Mononuclear cell (primary cell): ENCODE results near the gene LRRIQ4. TPM values are rescaled to one million over a fixed set of nuclear protein-coding genes. Genes with fewer than 3 reads are reported as not detected.

Experiments
- H3K27me3 ChIP-seq: 2 replicates; pipeline ENCODE4 v1.6.0; 2011; ENCODE audit warnings: low read length, control low read depth; ENCODE audit not compliant: insufficient read depth
- H3K4me1 ChIP-seq: 2 replicates; pipeline ENCODE4 v1.5.1; 2011; ENCODE audit warnings: mild to moderate bottlenecking, low read length, control low read depth; ENCODE audit not compliant: insufficient read depth
- H3K4me3 ChIP-seq: 2 replicates; pipeline ENCODE4 v1.5.1; 2011; ENCODE audit warnings: mild to moderate bottlenecking, low read length, moderate library complexity
- H3K9me3 ChIP-seq: 2 replicates; pipeline ENCODE4 v1.5.1; 2011; ENCODE audit warnings: low read depth, mild to moderate bottlenecking, control low read depth, low read length
- total RNA-seq: library from RNA; depleted of rRNA; stranded (reverse); fragments of >200 nt; gene quantifications from one replicate; pipeline ENCODE4 v1.2.3, GENCODE V29; 2012

Gene LRRIQ4
- total RNA-seq, 1 donor, result not detected

DNA sequence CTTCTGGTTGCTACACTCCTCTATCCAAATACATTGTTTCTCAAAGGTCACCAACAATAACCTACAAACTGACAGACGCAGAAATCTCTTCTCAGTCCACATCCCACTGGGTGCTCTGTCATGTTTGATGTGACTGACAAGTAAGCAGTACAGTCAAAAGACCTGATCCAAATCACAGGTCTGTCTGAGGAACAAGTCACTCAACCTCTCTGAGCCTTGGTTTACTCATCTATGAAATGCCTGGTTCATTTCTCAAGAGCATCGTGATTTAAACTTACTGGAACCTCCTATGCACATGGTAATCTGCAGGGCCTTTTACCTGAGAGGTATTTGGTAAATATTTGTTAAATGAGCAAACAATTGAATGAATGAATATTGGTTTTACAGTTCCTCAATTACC lies 51.6 kb downstream of the LRRIQ4 start:
- H3K4me1 ChIP-seq, result peaks cover 26% of the 10 kb centered on the region
- no peaks in the 10 kb centered on the region for H3K9me3 ChIP-seq
- H3K4me3 ChIP-seq, result no peak overlapping the region
- peaks cover 2% of the 10 kb centered on the region for H3K27me3 ChIP-seq

DNA sequence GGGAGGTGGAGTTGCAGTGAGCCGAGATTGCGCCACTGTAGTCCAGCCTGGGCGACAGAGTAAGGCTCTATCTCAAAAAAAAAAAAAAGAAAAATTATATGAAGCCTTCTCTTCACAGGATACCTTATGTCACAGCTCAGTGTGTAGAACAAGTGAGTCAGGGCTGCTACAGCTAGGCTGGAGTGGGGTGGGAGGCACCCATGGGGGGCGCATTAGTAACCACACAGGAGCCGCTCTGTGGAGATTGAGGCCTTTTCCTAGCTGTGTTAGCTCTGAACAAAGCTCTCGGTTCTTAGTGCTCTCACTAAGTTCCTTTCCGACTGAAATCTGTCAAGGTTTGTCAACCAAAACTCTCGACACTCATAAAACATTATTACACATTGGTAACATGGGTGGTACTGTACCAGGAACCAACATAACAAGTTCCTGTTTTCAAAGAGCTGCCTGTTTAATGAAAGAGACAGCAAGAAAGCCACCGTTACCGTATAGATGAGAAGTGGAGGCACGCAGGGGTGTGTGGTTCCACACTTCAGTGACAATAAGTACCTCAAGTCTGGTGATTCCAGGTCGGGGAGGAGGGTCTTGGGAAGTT lies 52.6 kb downstream of the LRRIQ4 start:
- Histone ChIP-seq H3K4me3 (no peak overlapping the region), H3K27me3 (peaks cover 2% of the 10 kb centered on the region), H3K4me1 (peaks cover 26% of the 10 kb centered on the region), H3K9me3 (no peaks in the 10 kb centered on the region)

DNA sequence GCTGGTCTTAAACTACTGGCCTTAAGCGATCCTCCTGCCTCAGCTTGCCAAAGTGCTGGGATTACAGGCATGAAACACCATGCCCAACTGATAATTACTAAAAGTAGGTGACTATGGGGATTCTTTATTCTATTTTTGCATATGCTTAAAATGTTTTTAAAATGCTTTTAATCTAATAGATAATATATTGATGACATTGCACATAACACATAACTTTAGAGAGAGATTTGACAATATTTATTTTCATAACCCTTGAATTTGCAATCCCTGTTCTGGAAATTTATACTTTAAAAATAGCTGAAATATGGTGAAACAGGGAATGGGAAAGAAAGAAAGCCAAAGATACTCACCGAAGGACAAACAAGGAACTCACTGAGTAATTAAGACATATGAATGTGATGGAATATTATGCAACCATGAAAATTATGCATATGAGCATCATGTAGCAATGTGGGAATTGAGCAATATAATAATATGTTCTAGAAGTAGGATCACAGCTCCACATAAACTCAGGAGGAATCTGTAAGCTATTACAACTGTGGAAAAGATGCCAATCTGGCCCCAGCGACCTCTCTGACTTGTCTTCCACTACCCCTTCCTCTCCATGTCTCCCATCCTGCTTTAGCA lies 55.0 kb downstream of the LRRIQ4 start:
- Histone ChIP-seq H3K27me3 (no peaks in the 10 kb centered on the region), H3K4me1 (peaks cover 37% of the 10 kb centered on the region), H3K9me3 (no peaks in the 10 kb centered on the region), H3K4me3 (no peak overlapping the region)

DNA sequence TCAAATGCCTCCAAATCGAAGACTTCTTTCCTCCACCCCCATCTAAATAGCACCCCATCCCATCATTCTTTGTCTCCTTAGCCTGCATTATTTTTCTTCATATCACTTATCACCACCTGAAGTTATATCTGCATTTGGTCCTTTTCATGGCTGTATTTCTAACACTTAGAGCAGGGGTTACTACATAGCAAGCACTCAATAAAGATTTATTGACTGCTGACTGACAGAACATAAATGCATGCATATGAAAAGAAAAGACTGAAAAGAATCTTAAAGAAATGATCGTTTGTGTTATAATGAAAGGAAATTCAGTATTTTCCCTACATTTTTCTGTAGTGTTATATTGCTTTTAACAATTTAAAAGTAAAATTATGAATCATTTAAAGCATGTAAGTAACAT lies 55.7 kb downstream of the LRRIQ4 start:
- Histone ChIP-seq H3K27me3 (no peaks in the 10 kb centered on the region), H3K4me1 (peaks cover 36% of the 10 kb centered on the region), H3K9me3 (no peaks in the 10 kb centered on the region), H3K4me3 (no peak overlapping the region)

DNA sequence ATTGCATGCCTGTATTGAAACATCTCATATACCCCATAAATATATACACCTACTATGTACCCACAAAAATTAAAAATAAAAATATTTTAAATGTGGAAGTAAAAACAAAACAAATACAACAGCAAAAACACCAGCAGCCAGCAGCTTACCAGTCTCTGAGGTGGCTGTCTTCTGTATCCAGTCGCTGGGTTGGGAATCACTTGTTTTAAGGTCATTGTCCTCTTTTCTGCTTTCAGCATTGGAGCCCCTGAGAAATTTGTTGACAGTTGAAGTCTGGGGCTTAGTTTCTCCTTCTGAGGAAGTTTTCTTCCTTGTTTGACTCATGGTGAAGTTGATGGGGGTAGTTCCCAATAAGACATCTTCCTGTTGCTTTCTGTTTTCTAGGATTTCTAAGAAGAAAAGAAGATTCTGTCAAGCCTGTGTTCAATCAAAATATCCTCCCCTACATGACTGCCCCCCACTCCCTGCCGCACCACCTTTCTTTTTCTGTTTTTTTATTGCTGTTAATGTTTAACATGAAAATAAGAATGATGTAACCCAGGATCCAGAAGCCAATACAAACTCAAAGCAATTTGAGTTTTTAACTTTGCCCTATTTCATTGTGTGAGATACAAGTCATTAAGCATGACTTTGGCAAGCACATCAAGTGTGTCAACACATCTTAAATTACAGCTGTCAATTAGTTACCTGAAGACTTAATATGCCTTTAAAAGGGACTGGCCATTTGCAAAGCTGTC lies 57.0 kb downstream of the LRRIQ4 start, which contains the start of gene LRRC31:
TSS of gene LRRC31 (minus strand) at position 452 of the 737 bp plus-strand sequence. CDS start at position 324, 128 bp downstream.
- H3K9me3 ChIP-seq, result no peaks in the 10 kb centered on the region
- peaks cover 26% of the 10 kb centered on the region for H3K4me1 ChIP-seq
- no peak within 1 kb of the TSS for H3K4me3 ChIP-seq
- no peaks in the 10 kb centered on the region for H3K27me3 ChIP-seq

DNA sequence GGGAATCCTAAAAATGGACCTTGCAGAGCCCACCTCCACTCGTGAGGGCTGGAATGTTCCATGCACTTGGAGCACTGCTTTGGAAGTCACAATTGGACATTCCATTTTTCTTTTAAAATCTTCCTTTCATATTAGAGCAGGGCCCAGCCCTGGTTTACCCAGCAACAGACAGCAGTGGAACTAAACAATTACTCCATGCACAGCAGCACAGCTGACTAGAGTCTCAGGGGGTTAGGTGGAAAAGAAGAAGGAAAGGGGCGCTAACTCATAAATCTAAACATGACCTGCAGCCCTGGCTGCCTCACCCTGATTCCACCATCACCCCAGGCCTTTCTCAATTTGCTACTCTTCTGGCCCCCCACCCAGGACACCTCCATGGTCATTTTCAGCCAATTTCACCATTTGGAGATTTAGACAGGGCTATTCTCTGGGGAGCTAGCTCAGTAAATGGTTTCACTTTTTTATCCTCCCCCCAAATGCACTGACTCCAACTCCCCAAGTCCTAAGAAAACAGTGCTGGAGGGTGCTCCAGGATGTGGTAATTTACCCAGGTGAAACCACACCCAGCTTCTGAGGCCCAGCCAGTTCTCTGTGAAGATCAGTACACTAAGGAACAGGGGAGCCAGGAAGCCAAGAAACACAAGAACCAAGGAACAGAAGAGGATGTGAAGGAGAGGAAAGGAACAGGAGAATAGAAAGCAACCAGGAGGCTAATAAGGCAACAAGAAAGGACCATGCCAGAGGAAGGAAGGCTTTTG lies 58.6 kb downstream of the LRRIQ4 start:
- Histone ChIP-seq H3K4me3 (no peak overlapping the region), H3K9me3 (no peaks in the 10 kb centered on the region), H3K4me1 (peaks cover 11% of the 10 kb centered on the region), H3K27me3 (no peaks in the 10 kb centered on the region)

DNA sequence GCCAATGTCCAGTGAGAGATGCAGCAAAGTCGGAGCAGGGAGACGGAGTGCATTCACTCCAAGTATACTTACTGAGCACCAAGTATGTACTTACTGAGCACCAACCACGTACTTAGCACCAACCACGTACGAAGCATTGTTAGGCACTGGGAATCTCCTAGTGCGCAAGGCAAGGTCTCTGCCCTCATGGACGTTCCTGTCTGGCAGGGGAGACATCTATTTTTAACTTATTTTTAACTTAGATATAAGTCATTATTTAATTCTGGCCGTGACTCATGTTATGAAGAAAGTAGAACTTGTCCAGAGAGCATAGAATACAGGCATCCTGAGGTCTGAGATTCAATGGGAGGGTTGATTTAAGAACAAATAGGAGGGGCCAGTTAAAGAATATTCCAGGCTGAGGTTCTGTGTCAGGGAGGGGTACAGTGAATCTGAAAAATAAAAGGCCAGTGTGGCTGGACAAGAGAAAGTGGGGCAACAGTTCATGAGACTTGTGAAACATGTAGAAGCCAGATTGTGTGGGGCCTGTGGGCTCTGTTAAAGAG lies 66.4 kb downstream of the LRRIQ4 start:
- Histone ChIP-seq H3K4me1 (no peaks in the 10 kb centered on the region), H3K27me3 (no peaks in the 10 kb centered on the region), H3K9me3 (no peaks in the 10 kb centered on the region), H3K4me3 (no peak overlapping the region)

DNA sequence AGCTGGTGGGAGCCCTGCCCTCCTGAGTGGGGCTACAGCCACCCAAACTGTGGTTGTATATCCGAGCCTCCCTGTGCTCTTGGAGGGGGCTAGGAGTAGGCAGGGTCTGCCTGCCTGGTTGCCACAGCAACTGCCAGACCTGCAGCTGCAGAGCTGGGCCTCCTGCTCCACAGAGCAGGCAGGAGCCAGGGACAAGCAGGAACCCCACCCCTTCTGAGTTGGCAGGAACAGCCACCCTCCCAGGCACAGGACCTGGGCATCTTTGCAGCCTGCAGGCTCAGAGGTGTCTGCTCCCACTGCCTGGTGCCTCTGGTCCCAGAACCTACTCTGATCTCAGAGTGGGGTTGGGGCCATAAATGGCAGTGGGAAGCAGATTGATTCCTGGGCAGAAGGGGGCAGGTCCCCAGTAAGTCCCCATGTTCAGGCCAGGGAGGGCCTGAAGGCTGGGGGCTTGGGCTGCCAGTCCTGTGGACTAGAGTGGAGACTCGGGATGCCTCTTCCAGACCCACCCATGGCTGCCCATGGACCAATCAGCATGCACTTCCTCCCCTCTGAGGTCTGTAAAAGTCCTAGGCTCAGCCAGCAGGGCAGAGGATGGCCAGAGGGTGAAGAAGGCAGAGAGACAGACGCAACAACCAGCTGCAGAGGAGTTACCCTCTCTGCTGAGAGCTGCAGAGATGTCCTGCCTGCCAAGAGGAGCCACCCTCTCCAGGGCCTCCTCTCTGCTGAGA lies 67.3 kb downstream of the LRRIQ4 start:
- Histone ChIP-seq H3K4me1 (no peaks in the 10 kb centered on the region), H3K27me3 (no peaks in the 10 kb centered on the region), H3K4me3 (no peak overlapping the region), H3K9me3 (no peaks in the 10 kb centered on the region)

DNA sequence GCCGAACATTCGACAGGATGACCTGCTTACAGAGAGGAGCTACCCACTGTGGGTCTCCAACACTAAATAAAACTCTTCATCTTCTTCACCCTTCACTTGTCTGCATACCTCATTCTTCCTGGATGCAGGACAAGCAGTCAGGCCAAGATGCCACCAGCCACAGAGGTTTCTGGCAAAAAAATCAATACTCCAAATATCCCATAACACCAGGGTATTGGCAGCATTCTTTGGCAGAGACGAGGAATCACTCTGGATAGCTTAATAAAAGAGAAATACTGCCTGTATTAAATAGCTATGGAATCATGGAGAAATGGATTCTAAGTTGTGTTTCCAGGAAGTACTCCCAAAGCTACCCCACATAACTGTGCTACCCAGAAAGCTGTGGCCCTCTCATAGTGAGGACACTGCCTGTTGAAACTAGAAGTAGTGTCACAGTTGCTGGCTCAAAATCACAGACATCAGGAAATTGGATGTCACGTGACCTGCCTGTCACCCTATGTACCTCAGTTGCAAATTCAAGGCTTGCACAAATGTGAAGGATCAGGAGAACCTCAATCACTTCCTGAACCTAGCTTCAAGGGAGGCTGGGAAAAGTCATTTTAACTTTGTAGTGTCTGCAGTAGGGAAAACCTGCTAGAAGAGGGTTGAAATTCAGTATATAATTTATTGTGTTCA lies 68.0 kb downstream of the LRRIQ4 start:
- H3K4me3 ChIP-seq, result no peak overlapping the region
- no peaks in the 10 kb centered on the region for H3K27me3 ChIP-seq
- no peaks in the 10 kb centered on the region for H3K4me1 ChIP-seq
- H3K9me3 ChIP-seq, result no peaks in the 10 kb centered on the region

DNA sequence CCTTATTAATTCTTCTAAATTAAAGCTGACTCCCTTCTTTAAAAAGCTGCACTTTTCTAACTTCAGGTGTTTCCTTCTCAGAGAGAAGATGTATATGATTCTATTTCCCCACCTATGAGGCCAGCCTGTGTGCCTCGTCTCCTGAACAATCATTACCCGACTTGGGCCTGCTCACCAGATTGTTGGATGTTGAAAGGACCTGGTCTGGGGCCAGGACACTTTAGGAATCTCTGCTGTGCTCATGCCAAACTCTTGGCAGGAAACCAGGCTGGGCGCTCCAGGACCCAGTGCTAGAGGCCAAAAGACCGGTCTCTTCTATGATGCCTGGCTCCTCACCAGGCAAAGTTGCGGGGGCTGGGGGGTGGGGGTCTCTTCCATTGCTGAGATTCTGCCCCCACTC lies 74.0 kb downstream of the LRRIQ4 start:
- no peaks in the 10 kb centered on the region for H3K9me3 ChIP-seq
- H3K27me3 ChIP-seq, result no peaks in the 10 kb centered on the region
- H3K4me3 ChIP-seq, result no peak overlapping the region
- H3K4me1 ChIP-seq, result no peaks in the 10 kb centered on the region

Other genes with a start within 250 kb of the LRRIQ4 start
- under 0.01 TPM for gene MECOM, start 149.2 kb upstream of the LRRIQ4 start, total RNA-seq
- gene TERC, start 47.8 kb upstream of the LRRIQ4 start, total RNA-seq, result 382 TPM
- gene ACTRT3, start 43.3 kb upstream of the LRRIQ4 start, total RNA-seq, result not detected
- gene MYNN, start 39.5 kb upstream of the LRRIQ4 start, total RNA-seq, result 36.6 TPM
- 0.73 TPM for gene LRRC34, start within 50 bp of the LRRIQ4 start, total RNA-seq
- gene LRRC31, start 57.1 kb downstream of the LRRIQ4 start, total RNA-seq, result not detected
- gene SAMD7, start 98.7 kb downstream of the LRRIQ4 start, total RNA-seq, result not detected
- gene SEC62, start 153.9 kb downstream of the LRRIQ4 start, total RNA-seq, result 63.8 TPM
- gene GPR160, start 225.1 kb downstream of the LRRIQ4 start, total RNA-seq, result 19.9 TPM